Stimulated activated CD4-positive, alpha-beta T cell treated with anti-CD3 and anti-CD28 coated beads, Interleukin-12 subunit alpha, Interleukin-12 subunit beta, amount 100 ng/mL, for 24 hours (primary cell): Measurements from ENCODE around the gene ZNF12.
"Not testable (repeated sequence)": the region's sequence is repeated elsewhere in the genome, so short reads cannot be mapped to it uniquely, and the experiment has no call there.

ENCODE experiments used
- DNase-seq, 2 experiments: peaks; one replicate each; pipeline ENCODE4 v3.0.0-alpha.2; 2020; ENCODE audit warnings: low read depth in 2 of 2

The ZNF12 gene

GRCh38 chr7:6706666-6707407 is at the start of gene ZNF12:
Gene ZNF12, minus strand, starts transcription at chr7:6706947. Its CDS starts 1,774 bp downstream, at chr7:6705173.
- DNase-seq: peak; percentile 94 to 95

GRCh38 chr7:6753964-6754363 is 47.2 kb upstream of the ZNF12 start, which contains the start of gene RSPH10B2:
Gene RSPH10B2, plus strand, starts transcription at chr7:6754103. Its CDS starts 3,575 bp downstream, at chr7:6757678.
- not testable (repeated sequence) for DNase-seq

DNA sequence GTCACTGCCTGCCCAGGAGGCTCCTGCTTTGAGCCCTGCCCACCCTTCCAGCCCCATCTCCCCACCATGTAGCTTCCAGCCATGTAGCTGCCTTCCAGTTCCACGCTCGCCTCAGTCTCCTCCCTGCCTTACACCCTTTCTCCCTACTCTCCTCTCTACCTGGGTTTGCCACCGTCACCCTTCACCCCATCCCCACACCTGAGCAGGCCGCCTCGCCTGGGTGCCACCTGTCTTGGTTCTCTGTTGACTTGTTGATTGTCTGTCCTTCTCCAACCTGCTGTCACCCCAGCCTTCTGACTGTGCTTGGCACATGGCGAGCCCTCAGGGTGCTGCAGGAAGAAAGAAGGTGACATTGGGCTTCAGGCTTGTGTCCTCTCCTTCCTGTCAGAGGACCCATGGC is 43.4 kb upstream of the ZNF12 start:
- DNase-seq: not testable (repeated sequence)

DNA sequence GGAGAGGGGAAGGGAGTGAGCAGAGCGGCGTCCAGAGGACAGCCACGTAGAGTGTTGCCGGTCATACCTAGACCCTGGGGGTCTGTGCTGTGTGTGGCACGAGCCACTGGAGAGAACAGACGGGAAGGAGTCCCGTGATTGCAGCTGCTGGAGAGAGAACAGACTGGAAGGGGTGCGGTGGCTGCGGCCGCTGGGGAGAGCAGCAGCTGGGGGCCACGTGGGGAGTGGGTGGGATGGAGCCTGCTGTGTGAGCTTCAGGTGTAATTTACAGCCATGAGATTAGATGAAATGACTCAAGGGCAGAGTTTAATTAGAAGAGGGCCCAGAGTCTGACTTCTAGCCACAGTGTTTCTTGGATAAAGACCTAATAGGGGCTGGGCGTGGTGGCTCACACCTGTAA is 42.6 kb upstream of the ZNF12 start:
- DNase-seq: not testable (repeated sequence)

- not testable (repeated sequence) for DNase-seq
Measured at GRCh38 chr7:6744410-6745100, 37.8 kb upstream of the ZNF12 start.

- not testable (repeated sequence) for DNase-seq
Measured at GRCh38 chr7:6738415-6738814, 31.7 kb upstream of the ZNF12 start.

DNA sequence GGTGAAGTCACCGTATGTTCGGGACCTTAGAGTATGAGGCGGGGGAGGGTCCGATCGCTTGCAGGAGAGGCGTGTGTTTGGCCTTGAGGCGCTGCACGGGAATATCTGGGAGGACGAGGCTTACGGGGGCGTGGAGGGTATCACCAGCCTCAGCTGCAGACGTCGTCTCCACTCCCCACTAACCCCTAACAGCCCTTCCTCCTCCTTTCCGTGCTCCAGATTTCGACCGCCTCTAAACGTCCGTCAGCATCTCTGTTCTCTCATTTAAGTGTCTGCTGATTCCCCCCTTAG is 23.5 kb upstream of the ZNF12 start:
- DNase-seq: peak in 1 of 2 experiments; percentile 17

DNA sequence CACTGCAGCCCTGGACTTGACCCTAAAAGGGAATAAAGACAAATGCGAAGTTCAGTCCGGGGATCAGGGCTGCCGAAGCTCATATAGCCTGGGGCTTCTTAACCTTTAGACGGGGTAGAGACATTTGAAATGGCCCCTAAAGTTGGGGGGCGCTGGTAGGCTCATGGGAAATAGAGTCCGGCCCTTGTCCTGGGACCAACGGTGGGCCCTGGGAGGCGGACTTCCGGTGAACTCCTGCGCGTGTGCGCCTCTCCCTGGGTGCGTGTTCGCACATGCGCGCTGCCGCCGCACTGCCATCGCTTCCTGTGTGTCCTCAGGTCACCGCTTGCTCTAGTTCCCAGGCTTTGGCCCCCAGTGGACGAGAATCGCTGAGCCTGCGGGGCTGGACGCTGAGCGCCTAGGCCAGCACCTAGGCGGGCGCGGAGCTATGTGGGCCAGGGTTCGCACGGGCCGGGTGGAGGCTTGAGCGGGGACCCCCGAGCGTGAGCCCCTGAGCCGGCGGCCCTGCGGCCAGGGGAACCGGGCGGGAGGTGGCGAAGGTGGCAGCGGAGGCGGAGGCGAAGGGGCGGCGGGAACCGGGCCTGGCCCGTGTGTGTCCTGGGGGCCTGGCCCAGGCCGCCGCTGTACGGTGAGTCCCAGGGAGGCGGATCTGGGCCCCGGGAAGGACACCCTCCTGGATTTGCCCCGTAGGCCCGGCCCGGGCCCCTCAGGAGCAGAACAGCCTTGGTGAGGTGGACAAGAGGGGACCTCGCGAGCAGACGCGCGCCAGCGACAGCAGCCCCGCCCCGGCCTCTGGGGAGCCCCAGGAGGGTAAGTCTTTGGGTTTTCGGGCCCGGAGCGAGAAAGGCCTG is 23.0 kb upstream of the ZNF12 start:
- peak; percentile 58 to 81 for DNase-seq

DNA sequence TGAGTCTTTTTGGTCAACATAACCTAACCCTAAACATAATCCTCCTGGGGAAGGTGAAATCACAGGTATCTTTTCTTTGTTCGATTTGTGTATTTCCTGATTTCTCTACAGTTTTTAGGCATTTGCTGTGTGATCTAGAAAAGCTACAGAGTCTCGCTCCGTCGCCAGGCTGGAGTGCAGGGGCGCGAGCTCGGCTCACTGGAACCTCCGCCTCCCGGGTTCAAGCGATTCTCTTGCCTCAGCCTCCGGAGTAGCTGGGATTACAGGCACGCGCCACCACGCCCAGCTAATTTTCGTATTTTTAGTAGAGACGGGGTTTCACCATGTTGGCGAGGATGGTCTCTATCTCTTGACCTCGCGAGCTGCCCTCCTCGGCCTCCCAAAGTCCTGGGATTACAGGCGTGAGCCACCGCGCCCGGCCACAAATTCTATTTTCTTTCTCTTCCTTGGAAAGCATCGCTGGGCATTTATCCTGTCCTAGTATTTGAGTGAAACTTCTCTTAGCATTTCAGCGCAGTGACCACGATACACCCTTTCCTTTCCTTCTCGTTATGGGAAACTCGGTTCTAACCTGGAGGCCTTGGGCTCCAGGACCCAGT is 22.2 kb upstream of the ZNF12 start:
- DNase-seq: not testable (repeated sequence)

DNA sequence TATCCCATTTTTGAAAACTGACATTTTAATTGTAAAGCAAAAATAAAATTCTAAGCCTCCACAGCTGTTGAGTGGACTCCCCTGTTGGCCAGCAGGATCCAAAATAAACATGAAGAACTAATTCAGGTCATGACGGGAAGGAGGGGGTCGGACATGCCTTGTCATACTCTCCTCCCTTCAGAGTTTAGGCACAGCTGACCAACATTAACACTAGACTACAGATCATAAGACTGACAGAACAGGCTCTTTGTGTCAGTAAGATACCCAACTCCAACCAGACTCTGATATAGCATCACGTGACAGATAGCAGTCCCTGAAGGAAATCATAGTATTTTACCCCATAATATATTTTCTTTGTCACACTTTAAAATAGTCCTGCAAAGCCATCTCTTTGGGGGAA is 20.9 kb upstream of the ZNF12 start:
- DNase-seq: no peak

GRCh38 chr7:6726341-6726740 is 19.6 kb upstream of the ZNF12 start:
- not testable (repeated sequence) for DNase-seq

GRCh38 chr7:6725003-6725402 is 18.3 kb upstream of the ZNF12 start:
- no peak for DNase-seq

GRCh38 chr7:6724351-6724750 is 17.6 kb upstream of the ZNF12 start:
- not testable (repeated sequence) for DNase-seq

GRCh38 chr7:6718124-6718523 is 11.4 kb upstream of the ZNF12 start:
- DNase-seq: no peak

DNA sequence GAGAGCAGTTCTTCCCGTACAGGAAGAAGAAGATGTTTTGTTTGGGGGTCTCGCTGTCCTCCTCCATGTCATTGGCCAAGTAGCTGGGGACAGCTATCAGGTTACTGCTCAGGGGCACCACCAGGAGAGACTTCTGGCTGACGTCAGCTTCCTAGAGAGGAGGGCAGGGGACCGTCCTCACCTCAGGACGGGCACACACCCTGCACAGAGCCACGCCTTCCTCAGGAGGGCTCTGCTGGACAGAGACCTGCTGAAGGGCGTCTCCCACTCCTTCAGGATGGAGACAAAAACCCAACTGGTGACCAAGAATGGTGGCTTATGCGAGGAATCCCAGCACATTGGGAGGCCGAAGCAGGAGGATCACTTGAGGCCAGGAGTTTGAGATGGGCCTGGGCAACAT is 9.2 kb upstream of the ZNF12 start:
- DNase-seq: not testable (repeated sequence)

GRCh38 chr7:6714360-6714759 is 7.6 kb upstream of the ZNF12 start:
- DNase-seq: no peak

GRCh38 chr7:6709808-6710207 is 3.1 kb upstream of the ZNF12 start:
- DNase-seq: no peak

GRCh38 chr7:6708304-6708703 is 1.6 kb upstream of the ZNF12 start:
- no peak for DNase-seq

GRCh38 chr7:6705959-6706665 is 635 bp downstream of the ZNF12 start:
- DNase-seq: peak in 1 of 2 experiments; percentile 9

DNA sequence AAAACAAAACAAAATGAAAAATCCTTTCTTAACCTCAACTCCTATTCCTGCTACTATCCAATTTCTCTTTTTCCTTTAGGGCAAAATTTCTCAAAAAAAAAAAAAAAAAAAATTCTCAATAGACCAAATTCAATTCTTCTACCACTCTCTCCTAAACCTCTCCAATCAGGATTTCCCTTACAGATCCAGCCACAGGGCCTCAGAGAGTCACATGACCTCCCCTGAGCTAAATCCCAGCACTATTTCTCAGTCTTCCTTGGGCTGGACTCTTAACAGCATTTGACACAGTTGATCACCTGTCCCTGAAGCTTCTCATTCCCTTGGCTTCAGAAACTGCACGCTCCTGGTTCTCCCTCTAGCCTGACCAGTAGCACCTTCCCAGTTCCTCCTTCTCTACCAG is 4.9 kb downstream of the ZNF12 start:
- DNase-seq: no peak

GRCh38 chr7:6700793-6701192 is 6.0 kb downstream of the ZNF12 start:
- no peak for DNase-seq
